ENCODE measurements around the gene PAPSS1.
"Not testable (repeated sequence)": the region's sequence is repeated elsewhere in the genome, so short reads cannot be mapped to it uniquely, and the experiment has no call there.

Gene PAPSS1

DNA sequence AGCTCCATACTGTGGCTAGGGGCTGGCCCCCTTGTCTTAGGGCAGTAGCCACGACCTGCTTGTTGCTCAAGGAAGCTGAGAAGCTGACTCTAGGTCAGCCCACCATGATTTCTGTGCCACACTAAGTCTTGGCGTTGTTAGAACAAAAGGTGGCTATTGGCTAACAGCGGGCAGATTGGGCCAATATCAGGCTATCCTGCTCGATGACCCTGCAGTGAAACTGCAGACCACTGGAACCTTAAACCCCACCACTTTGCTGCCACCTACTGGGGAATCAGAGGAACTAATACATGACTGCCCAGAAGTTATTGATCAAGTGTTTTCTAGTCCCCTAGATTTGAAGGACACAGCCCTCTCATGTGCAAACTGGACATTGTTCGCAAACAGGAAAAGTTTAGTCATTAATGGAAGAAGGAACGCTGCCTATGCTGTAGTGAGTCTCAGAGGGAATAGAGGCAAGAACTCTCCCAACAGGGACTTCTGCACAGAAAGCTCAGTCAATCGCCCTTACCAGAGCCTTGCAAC is 17.0 kb upstream of the PAPSS1 start:
- Mint-ChIP-seq H3K27me3 (no peaks in the 10 kb centered on the region), H3K36me3 (no peaks in the 10 kb centered on the region), H3K9me3 (no peaks in the 10 kb centered on the region), H3K27ac (no peak overlapping the region), H3K4me3 (no peak overlapping the region), H3K4me1 (no peaks in the 10 kb centered on the region)

DNA sequence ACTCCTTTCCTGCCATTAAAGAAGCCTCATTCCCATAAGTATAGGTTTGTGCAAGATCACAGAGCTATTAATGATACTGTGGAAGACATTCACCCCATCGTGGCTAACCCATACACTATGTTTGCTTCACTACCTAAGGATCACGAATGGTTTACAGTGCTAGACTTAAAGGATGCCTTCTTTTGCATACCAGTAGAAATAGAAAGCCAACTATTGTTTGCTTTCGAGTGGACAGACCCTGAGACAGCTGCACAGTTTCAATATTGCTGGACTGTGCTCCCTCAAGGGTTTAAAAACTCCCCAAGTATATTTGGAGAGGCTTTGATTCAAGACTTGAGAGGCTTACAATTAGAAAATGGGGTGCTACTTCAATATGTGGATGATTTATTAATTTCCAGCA is 16.0 kb upstream of the PAPSS1 start:
- H3K27me3 Mint-ChIP-seq: no peaks in the 10 kb centered on the region
- no peaks in the 10 kb centered on the region for H3K9me3 Mint-ChIP-seq
- no peak overlapping the region for H3K27ac Mint-ChIP-seq
- H3K4me3 Mint-ChIP-seq: no peak overlapping the region
- no peaks in the 10 kb centered on the region for H3K36me3 Mint-ChIP-seq
- no peaks in the 10 kb centered on the region for H3K4me1 Mint-ChIP-seq

DNA sequence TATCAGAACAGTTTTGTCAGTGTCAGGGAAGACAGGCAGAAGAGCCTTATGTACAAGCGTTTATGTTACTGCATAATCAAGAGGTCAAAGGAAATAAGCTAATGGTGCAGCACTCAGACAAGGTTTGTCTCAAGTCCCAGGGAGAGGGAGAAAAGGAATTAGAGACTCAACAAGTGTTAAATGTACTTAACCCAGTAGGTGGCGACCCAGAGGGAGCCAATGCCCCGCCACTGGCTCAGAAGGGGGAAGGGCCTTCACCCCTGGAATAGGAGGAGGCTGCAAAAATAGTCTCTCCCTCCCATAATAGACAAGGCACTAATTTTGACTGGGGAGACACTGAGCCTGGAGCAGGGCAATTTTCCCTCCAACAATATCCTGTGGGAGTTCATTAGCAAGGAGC is 14.1 kb upstream of the PAPSS1 start:
- Mint-ChIP-seq H3K27ac (no peak overlapping the region), H3K4me1 (no peaks in the 10 kb centered on the region), H3K4me3 (no peak overlapping the region), H3K36me3 (no peaks in the 10 kb centered on the region), H3K27me3 (no peaks in the 10 kb centered on the region), H3K9me3 (no peaks in the 10 kb centered on the region)

DNA sequence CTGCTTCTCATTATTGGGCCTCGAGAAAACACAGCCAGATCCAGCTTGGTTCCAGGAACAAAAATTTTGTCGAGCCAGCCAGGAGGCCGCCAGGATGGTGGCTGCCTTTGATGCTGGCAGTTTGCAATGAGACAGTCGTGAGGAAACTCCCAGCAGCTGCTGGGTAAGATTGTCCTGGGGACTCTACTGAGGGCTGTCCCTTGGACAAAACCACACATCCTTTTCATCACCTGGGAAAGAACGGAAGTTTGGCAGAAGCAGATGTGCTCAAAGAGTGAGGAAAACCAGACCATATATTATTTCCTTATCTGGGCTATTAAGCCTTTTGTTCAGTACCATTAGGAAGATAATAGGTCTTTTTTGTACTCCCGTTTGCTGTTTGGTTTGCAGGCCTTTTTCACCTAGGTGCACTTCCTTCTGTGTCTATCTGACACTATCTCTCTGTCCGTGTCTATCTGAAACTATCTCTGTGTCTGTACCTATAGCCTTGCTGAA is 13.4 kb upstream of the PAPSS1 start:
- Mint-ChIP-seq H3K4me1 (no peaks in the 10 kb centered on the region), H3K27me3 (no peaks in the 10 kb centered on the region), H3K27ac (no peak overlapping the region), H3K9me3 (no peaks in the 10 kb centered on the region), H3K36me3 (no peaks in the 10 kb centered on the region), H3K4me3 (no peak overlapping the region)

DNA sequence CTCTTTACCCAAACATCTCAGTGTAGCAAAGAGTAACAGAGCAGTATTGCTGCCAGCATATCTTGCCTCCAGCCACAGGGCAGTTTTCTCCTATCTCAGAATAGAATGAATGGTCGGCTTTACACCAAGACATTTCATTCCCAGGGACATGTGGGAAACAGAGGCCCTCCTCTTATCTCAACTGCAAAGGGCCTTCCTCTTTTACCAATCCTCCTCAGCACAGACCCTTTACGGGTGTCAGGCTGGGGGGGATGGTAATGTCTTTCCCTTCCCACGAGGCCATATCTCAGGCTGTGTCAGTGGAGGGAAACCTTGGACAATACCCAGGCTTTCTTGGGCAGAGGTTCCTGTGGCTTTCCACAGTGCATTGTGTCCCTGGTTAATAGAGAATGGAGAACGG is 9.0 kb upstream of the PAPSS1 start:
- H3K36me3 Mint-ChIP-seq, H3K4me1 Mint-ChIP-seq, H3K27ac Mint-ChIP-seq, H3K4me3 Mint-ChIP-seq, H3K9me3 Mint-ChIP-seq, H3K27me3 Mint-ChIP-seq: not testable (repeated sequence)

DNA sequence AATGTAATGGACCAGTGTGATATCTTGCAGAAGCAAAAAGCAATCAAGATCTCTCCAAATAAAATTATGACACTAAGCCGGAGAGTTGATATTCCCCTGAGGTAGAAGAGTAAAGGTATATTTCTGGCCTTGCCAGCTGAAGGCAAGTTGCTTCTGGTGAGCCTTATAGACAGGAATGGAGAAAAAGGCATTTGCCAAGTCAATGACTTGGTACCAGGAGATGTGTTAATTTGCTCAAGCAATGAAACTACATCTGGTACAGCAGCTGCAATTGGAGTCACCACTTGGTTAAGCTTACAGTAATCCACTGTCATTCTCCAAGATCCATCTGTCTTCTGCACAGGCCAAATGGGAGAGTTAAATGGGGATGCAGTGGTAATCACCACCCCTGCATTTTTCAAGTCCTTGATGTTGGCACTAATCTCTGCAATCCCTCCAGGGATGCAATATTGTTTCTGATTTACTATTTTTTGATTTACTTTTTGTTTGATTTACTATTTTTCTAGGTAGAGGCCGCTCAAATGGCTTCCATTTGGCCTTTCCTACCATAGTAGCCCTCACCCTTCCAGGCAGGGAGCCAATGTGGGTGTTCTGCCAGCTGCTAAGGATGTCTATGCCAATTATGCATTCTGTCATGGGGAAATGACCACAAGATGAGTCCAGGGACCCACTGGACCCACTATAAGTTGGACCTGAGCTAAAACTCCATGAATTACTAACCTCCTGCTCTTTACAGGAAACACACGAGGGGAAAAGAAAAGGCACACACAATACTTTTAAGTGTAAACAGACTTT is 6.3 kb upstream of the PAPSS1 start:
- H3K36me3 Mint-ChIP-seq, H3K9me3 Mint-ChIP-seq, H3K27me3 Mint-ChIP-seq, H3K27ac Mint-ChIP-seq, H3K4me3 Mint-ChIP-seq, H3K4me1 Mint-ChIP-seq: not testable (repeated sequence)

DNA sequence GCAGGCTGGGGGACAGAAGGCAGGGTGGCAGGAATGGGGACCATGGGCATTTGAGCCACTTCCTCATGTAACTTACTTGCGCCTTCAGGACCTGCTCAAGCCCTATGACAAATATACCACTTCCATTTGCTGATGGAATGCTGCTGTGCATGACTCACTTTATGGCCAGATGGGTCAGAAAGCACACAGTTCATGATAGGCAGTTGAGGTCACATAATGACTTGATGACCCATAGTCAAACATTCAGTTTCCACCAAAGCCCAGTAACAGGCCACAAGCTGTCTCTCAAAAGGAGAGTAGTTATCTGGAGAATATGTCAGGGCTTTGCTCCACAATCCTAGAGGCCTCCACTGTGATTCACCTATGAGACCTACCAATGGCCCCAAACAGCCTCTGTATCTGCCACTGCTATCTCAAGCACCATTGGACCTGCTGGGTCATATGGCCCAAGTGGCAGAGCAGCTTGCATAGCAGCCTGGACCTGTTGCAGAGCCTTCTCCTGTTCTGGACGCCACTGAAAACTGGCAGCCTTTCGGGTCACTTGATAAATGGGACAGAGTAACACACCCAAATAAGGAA is 5.3 kb upstream of the PAPSS1 start:
- no peaks in the 10 kb centered on the region for H3K27me3 Mint-ChIP-seq
- no peaks in the 10 kb centered on the region for H3K9me3 Mint-ChIP-seq
- no peaks in the 10 kb centered on the region for H3K36me3 Mint-ChIP-seq
- H3K4me3 Mint-ChIP-seq: no peak overlapping the region
- peaks cover 12% of the 10 kb centered on the region for H3K4me1 Mint-ChIP-seq
- no peak overlapping the region for H3K27ac Mint-ChIP-seq

DNA sequence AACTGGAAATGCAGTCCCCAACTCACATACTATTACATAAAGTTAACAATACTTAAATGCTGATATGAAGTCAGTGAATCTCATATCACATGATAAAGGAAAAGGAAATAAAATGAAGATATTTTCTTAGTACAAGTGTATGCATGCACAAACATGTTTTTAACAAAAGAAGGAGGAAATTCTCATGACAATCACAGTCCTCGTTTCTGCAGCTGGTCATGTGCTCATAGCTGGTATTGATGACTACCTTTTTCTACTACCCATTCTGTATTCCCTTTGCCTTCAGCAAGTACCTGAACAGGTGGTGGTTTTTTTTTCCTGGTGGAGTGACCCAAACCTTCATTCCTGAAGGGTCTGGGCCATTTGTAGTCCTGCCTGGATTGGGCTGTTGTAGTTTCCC is 3.3 kb upstream of the PAPSS1 start:
- H3K36me3 Mint-ChIP-seq, H3K9me3 Mint-ChIP-seq, H3K27ac Mint-ChIP-seq, H3K27me3 Mint-ChIP-seq, H3K4me3 Mint-ChIP-seq: not testable (repeated sequence)
- H3K4me1 Mint-ChIP-seq: peaks cover 25% of the 10 kb centered on the region

DNA sequence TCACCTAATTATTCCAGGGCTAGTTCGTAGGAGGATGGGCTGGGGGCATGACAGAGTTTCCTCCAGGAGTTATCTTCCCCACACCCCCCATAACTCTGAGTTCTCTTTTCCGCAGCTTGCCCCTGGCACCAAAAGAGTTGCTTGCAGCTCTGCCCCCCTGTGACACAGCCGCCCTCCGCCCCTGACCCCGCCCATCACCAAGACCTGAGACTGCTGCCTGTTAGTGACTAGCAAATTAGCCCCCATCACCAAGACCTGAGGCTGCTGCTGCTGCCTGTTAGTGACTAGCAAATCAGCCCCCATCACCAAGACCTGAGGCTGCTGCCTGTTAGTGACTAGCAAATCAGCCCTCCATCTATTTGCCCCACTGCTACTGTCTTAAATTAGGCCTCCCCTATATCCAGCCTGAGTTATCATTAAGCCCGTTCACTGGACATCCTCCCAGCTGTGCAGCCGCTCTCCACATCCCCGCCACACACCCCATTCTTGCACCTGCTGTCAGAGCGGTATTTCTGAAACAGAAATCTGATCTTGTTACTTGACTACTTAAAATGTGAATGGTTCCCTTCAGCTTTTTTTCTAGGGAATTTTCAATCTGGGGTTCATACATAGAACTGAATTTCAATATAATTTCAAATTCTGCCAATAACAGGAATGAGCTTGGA is 1.5 kb upstream of the PAPSS1 start:
- H3K36me3 Mint-ChIP-seq: no peaks in the 10 kb centered on the region
- H3K4me3 Mint-ChIP-seq: peak overlapping the region; percentile 96
- H3K4me1 Mint-ChIP-seq: peaks cover 31% of the 10 kb centered on the region
- H3K27ac Mint-ChIP-seq: peak overlapping the region; percentile 76
- no peaks in the 10 kb centered on the region for H3K27me3 Mint-ChIP-seq
- H3K9me3 Mint-ChIP-seq: no peaks in the 10 kb centered on the region

DNA sequence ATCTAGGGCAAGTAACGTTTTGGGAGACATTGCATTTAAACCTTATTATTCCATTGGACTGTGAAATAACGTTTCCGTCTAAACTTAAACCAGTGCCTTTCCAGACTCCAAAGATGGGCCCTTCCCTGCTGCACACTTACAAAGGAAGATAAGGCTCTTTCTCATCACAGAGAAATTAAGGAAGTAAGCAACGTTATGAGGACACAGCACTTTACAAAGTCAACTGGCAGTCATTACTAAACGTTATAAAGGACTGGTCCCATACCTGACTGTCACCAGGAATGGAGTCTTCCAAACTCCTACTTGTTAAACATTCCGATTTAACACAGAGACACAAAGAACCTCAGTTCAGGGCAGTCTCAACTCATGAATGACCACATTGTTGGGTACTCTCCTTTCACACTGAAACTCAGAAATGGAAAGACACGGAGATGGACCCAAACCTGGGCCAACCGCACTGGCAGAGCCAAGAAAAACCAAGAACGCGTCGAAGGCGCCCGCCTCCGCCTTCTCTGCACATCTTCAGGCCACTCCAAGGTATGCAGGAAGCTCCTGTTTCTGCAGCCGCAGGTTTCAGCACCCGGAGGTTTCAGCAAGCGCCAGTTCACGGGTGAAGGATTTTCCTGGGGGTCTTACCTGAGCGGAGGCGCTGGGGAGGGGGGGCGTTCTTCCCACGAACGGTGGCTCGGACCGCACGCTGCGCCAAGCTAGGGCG is 670 bp downstream of the PAPSS1 start:
- H3K9me3 Mint-ChIP-seq: no peaks in the 10 kb centered on the region
- H3K27me3 Mint-ChIP-seq: no peaks in the 10 kb centered on the region
- H3K36me3 Mint-ChIP-seq: no peaks in the 10 kb centered on the region
- peaks cover 31% of the 10 kb centered on the region for H3K4me1 Mint-ChIP-seq
- H3K4me3 Mint-ChIP-seq: peak overlapping the region; percentile 96
- peak overlapping the region; percentile 27 for H3K27ac Mint-ChIP-seq

DNA sequence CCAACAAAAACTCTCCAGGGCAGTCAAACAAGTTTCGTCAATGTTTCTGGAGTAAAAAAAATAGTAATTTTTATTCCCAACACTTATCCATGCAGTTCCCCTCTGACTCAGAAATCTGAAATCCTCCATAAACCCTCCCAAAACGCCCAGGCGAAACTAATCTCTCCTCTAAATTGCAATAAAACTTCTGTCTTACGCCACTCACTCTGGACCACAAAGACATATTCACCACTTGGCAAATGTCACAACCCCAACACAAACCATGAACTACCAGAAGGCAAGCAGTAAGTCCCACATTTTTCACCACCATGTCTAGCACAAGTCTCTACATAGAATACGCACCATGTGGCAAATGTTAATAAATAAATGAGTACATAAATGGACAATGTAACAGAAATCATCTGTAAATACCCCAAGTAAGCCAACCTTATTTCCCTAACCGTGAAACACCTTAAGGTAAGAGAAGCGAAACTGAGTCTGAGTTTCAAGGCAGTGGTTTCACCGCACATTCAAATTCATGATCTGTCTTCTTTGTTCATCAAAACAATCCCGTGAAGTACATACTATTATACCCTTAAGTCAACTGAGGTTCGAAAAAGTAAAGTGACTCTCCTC is 1.6 kb downstream of the PAPSS1 start:
- H3K4me1 Mint-ChIP-seq: peaks cover 31% of the 10 kb centered on the region
- H3K27ac Mint-ChIP-seq: no peak overlapping the region
- H3K9me3 Mint-ChIP-seq: no peaks in the 10 kb centered on the region
- no peaks in the 10 kb centered on the region for H3K27me3 Mint-ChIP-seq
- H3K36me3 Mint-ChIP-seq: no peaks in the 10 kb centered on the region
- H3K4me3 Mint-ChIP-seq: peak overlapping the region; percentile 96

DNA sequence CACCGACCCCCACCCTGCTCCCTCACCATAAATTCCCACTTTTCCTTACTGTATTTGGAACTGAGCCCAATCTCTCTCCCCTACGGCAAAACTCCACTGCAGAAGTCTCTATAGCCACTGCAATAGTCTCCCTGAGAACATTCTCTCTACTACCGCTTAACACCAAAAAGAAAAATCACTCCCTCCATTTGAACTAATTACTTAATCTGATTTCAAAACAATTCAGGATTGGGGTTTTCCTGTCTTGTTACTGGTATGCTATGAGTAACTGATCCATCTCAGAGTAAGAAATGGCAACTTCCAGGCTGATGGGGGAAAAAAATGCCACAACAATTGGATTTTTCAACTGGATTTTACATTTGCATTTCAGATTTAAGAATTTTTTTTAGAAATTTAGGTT is 5.8 kb downstream of the PAPSS1 start:
- H3K36me3 Mint-ChIP-seq: peaks cover 8% of the 10 kb centered on the region

DNA sequence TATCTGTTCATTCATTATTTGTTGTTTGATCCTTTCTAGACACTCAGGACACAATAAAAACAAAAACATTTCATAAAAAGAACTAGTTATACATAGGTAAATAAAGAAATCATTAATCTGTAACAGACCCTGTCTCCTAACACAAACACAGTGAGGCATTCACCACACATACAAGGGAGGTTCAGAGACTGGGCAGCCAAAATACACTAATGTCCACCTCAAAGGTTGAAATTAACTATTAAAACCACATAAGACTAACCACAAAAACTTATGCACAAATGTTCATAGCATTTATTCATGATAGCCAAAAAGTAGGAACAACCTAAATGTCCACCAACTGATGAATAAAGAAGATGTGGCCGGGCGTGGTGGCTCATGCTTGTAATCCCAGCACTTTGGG is 7.8 kb downstream of the PAPSS1 start:
- H3K4me1 Mint-ChIP-seq: peaks cover 10% of the 10 kb centered on the region
- no peak overlapping the region for H3K4me3 Mint-ChIP-seq
- H3K9me3 Mint-ChIP-seq: no peaks in the 10 kb centered on the region
- peaks cover 15% of the 10 kb centered on the region for H3K36me3 Mint-ChIP-seq
- no peaks in the 10 kb centered on the region for H3K27me3 Mint-ChIP-seq
- no peak overlapping the region for H3K27ac Mint-ChIP-seq

More for the DNA sequence above, 5.8 kb downstream of the PAPSS1 start:
- H3K9me3 Mint-ChIP-seq: no peaks in the 10 kb centered on the region
- H3K4me3 Mint-ChIP-seq: no peak overlapping the region
- peaks cover 26% of the 10 kb centered on the region for H3K4me1 Mint-ChIP-seq
- H3K27ac Mint-ChIP-seq: no peak overlapping the region
- no peaks in the 10 kb centered on the region for H3K27me3 Mint-ChIP-seq

DNA sequence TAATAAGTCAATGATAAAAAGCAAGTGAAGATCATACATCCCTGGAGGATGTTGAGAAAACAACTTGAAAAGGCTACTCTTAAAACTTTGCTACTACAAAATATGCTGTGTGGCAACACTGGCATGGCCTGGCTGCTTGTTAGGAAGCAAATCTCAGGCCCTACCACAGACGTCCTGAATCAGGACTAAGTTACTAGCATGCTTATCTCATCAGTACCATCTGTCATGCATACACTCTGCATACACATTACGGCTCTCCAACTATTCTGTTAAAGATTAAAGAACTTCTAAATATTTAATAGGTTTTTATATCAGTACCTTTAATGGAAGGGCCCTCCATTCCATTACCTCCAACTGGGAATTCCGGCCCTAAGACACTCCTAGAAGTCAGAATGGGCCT is 8.2 kb downstream of the PAPSS1 start:
- Mint-ChIP-seq H3K36me3 (peaks cover 15% of the 10 kb centered on the region), H3K27ac (no peak overlapping the region)

More for the DNA sequence above, 8.2 kb downstream of the PAPSS1 start:
- no peaks in the 10 kb centered on the region for H3K27me3 Mint-ChIP-seq
- H3K9me3 Mint-ChIP-seq: no peaks in the 10 kb centered on the region
- H3K4me1 Mint-ChIP-seq: peaks cover 10% of the 10 kb centered on the region
- no peak overlapping the region for H3K4me3 Mint-ChIP-seq
